ENCODE measurements around the gene CDKN2B-AS1.

CDKN2B-AS1 gene

GRCh38 chr9:22060831-22061383 is 66.3 kb downstream of the CDKN2B-AS1 start:
- Histone ChIP-seq H3K4me1 (ENCODE audit: control insufficient read depth, insufficient read depth, low read length, unreplicated experiment) (no peaks in the 10 kb centered on the region), H3K4me3 (ENCODE audit: low read depth, low read length) (no peak overlapping the region), H3K79me2 (ENCODE audit: control insufficient read depth, insufficient read depth, low read length, unreplicated experiment) (no peaks in the 10 kb centered on the region), H3K27me3 (ENCODE audit: insufficient read depth, low read length) (no peaks in the 10 kb centered on the region), H2AFZ (ENCODE audit: low read length, unreplicated experiment) (no peak overlapping the region), H3K27ac (ENCODE audit: low read depth, low read length) (no peak overlapping the region), H3K36me3 (ENCODE audit: insufficient read depth, low read length) (peaks cover 13% of the 10 kb centered on the region)

- no peak overlapping the region for H3K4me3 ChIP-seq (ENCODE audit: low read depth, low read length)
- H3K27me3 ChIP-seq (ENCODE audit: insufficient read depth, low read length): no peaks in the 10 kb centered on the region
- no peak overlapping the region for H3K27ac ChIP-seq (ENCODE audit: low read depth, low read length)
- no peaks in the 10 kb centered on the region; the same call in 1 of the 2 replicates for H3K36me3 ChIP-seq (ENCODE audit: insufficient read depth, low read length)
- H3K79me2 ChIP-seq (ENCODE audit: control insufficient read depth, insufficient read depth, low read length, unreplicated experiment): no peaks in the 10 kb centered on the region
- H3K4me1 ChIP-seq (ENCODE audit: control insufficient read depth, insufficient read depth, low read length, unreplicated experiment): no peaks in the 10 kb centered on the region
- H2AFZ ChIP-seq (ENCODE audit: low read length, unreplicated experiment): no peak overlapping the region
Observed at GRCh38 chr9:22064957-22065356, 70.4 kb downstream of the CDKN2B-AS1 start.

- no peak overlapping the region for H3K27ac ChIP-seq (ENCODE audit: low read depth, low read length)
- no peaks in the 10 kb centered on the region; the same call in 1 of the 2 replicates for H3K36me3 ChIP-seq (ENCODE audit: insufficient read depth, low read length)
- no peaks in the 10 kb centered on the region for H3K4me1 ChIP-seq (ENCODE audit: control insufficient read depth, insufficient read depth, low read length, unreplicated experiment)
- no peaks in the 10 kb centered on the region for H3K27me3 ChIP-seq (ENCODE audit: insufficient read depth, low read length)
- H2AFZ ChIP-seq (ENCODE audit: low read length, unreplicated experiment): no peak overlapping the region
- H3K79me2 ChIP-seq (ENCODE audit: control insufficient read depth, insufficient read depth, low read length, unreplicated experiment): no peaks in the 10 kb centered on the region
- no peak overlapping the region for H3K4me3 ChIP-seq (ENCODE audit: low read depth, low read length)
Observed at GRCh38 chr9:22065431-22066200, 71.0 kb downstream of the CDKN2B-AS1 start.

DNA sequence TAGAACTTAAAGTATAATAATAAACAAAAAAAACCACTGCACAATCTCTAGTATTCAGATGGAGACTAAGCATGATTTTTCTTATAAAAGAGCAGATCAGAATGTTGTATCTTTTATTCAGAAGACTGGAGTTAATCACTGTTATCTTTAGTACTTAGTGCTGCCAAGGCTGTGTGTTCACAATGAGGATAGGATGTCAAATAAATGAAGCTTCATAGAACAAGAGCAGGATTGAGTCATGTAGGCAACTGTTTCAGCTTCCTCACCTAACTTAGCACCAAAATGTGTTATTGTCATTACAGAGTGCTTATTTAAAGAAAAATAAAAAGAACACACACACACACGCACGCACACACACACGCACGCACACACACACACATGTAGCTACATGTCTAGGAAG is 72.6 kb downstream of the CDKN2B-AS1 start:
- H3K79me2 ChIP-seq (ENCODE audit: control insufficient read depth, insufficient read depth, low read length, unreplicated experiment): no peaks in the 10 kb centered on the region
- H3K4me3 ChIP-seq (ENCODE audit: low read depth, low read length): no peak overlapping the region
- H3K27ac ChIP-seq (ENCODE audit: low read depth, low read length): no peak overlapping the region
- no peaks in the 10 kb centered on the region for H3K27me3 ChIP-seq (ENCODE audit: insufficient read depth, low read length)
- H2AFZ ChIP-seq (ENCODE audit: low read length, unreplicated experiment): no peak overlapping the region
- no peaks in the 10 kb centered on the region; the same call in 1 of the 2 replicates for H3K36me3 ChIP-seq (ENCODE audit: insufficient read depth, low read length)
- no peaks in the 10 kb centered on the region for H3K4me1 ChIP-seq (ENCODE audit: control insufficient read depth, insufficient read depth, low read length, unreplicated experiment)

GRCh38 chr9:22068369-22068768 is 73.8 kb downstream of the CDKN2B-AS1 start:
- Histone ChIP-seq H3K79me2 (ENCODE audit: control insufficient read depth, insufficient read depth, low read length, unreplicated experiment) (no peaks in the 10 kb centered on the region), H3K36me3 (ENCODE audit: insufficient read depth, low read length) (no peaks in the 10 kb centered on the region; the same call in 1 of the 2 replicates), H2AFZ (ENCODE audit: low read length, unreplicated experiment) (no peak overlapping the region), H3K4me1 (ENCODE audit: control insufficient read depth, insufficient read depth, low read length, unreplicated experiment) (no peaks in the 10 kb centered on the region), H3K4me3 (ENCODE audit: low read depth, low read length) (no peak overlapping the region), H3K27ac (ENCODE audit: low read depth, low read length) (no peak overlapping the region), H3K27me3 (ENCODE audit: insufficient read depth, low read length) (no peaks in the 10 kb centered on the region)

DNA sequence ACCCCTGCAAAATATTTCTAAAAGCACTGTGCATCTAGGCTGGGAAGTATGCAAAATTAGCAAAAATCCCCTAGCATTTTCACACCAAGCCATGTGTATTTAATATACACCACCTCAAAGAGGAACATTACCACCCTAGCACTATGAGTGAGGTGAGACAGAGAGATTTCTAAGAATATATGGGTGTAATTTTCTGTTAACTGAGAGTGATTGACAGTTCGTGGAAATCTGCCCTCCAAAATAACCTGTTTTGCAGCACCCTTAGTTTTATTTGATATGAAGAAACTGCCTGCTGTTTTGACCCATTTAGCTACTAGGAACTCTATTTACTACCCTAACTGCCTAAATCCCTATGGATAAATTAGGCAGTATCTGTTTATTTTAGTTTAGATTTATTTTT is 78.8 kb downstream of the CDKN2B-AS1 start:
- H2AFZ ChIP-seq (ENCODE audit: low read length, unreplicated experiment): no peak overlapping the region

DNA sequence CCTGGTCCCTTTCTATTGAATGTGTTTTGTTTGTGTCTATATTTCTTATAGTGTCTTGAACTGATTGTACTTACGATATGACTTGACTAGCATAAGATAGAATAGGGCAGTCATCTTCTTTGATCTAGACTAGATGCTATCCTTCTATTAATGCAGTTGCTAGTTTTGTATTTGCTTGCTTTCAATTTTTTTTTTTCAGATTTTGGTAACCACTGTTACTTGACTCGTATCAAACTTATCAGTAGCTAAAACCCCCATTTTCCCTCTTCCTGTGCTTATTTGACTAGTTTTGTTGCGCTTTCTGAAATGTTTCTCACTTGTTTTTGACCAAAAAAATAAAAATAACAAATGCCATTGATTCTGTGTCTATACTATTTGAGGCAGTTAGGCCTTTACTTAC is 83.5 kb downstream of the CDKN2B-AS1 start:
- Histone ChIP-seq H2AFZ (ENCODE audit: low read length, unreplicated experiment) (no peak overlapping the region), H3K4me1 (ENCODE audit: control insufficient read depth, insufficient read depth, low read length, unreplicated experiment) (peaks cover 12% of the 10 kb centered on the region), H3K27ac (ENCODE audit: low read depth, low read length) (no peak overlapping the region)

More for the DNA sequence above, 78.8 kb downstream of the CDKN2B-AS1 start:
- Histone ChIP-seq H3K79me2 (ENCODE audit: control insufficient read depth, insufficient read depth, low read length, unreplicated experiment) (no peaks in the 10 kb centered on the region), H3K27me3 (ENCODE audit: insufficient read depth, low read length) (no peaks in the 10 kb centered on the region), H3K4me1 (ENCODE audit: control insufficient read depth, insufficient read depth, low read length, unreplicated experiment) (no peaks in the 10 kb centered on the region), H3K4me3 (ENCODE audit: low read depth, low read length) (no peak overlapping the region), H3K36me3 (ENCODE audit: insufficient read depth, low read length) (no peaks in the 10 kb centered on the region; the same call in 1 of the 2 replicates), H3K27ac (ENCODE audit: low read depth, low read length) (no peak overlapping the region)

DNA sequence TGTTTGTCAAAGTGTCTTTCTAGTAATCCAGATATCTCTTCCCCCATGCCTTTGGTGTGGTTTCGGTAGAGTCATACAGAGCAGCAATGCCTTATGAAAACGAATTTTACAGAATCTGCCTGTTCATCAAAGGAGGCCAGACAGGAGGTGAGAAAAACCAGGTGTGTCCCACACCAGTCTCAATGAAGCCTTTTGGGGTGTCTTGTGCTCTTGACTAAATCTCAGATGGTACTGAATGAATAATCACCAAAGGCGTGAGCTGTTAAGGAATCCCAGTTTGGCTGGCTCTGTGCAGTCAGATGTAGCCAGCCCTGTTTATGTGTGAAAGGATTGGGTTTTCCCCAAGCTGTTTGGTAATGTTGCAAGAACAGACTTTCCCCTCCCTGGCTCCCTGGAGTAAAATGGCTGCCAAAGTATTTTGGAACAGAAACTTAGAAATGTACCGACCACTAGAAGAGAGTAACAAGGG is 85.3 kb downstream of the CDKN2B-AS1 start:
- Histone ChIP-seq H3K36me3 (ENCODE audit: insufficient read depth, low read length) (no peaks in the 10 kb centered on the region; the same call in 1 of the 2 replicates), H3K27ac (ENCODE audit: low read depth, low read length) (peak overlapping the region; percentile 53), H2AFZ (ENCODE audit: low read length, unreplicated experiment) (peak overlapping the region; percentile 44), H3K79me2 (ENCODE audit: control insufficient read depth, insufficient read depth, low read length, unreplicated experiment) (no peaks in the 10 kb centered on the region), H3K4me3 (ENCODE audit: low read depth, low read length) (no peak overlapping the region), H3K4me1 (ENCODE audit: control insufficient read depth, insufficient read depth, low read length, unreplicated experiment) (peaks cover 28% of the 10 kb centered on the region), H3K27me3 (ENCODE audit: insufficient read depth, low read length) (no peaks in the 10 kb centered on the region)

More for the DNA sequence above, 83.5 kb downstream of the CDKN2B-AS1 start:
- Histone ChIP-seq H3K36me3 (ENCODE audit: insufficient read depth, low read length) (no peaks in the 10 kb centered on the region; the same call in 1 of the 2 replicates), H3K27me3 (ENCODE audit: insufficient read depth, low read length) (no peaks in the 10 kb centered on the region), H3K4me3 (ENCODE audit: low read depth, low read length) (no peak overlapping the region), H3K79me2 (ENCODE audit: control insufficient read depth, insufficient read depth, low read length, unreplicated experiment) (no peaks in the 10 kb centered on the region)

DNA sequence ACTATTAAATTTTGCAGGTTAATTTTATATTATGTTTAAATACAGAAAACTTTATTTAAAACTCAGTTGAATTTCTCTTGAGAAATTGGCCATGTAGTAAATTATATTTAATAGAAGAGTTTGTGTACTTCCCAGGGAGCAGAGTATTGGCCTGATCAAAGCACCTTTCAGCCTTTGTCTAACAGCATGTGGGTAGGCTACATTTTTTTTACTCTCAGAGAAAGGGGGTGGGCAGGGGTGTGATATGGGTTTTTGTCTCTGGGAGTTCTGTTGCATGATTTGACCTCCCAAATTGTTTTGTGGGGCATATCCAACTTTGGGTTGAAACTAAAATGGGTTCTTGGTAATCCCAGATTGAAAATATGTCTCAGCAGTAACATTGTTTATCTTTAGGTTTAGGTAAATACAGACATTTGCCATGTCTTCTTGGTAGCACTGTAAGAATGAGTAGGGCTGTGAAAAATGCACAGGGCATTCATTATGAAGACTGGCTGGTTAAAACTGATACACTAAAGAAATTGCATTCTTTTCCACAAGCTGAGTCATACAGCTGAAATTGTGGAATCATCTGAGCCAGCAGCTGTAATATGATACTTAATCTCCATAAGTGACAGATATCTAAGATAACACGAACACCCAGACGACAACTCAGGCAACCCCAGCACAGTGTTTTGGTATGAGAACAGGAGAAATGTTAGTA is 89.9 kb downstream of the CDKN2B-AS1 start:
- 0 out of 2 replicates have a peak, but pooled peaks cover 6% of the 10 kb centered on the region for H3K36me3 ChIP-seq (ENCODE audit: insufficient read depth, low read length)
- H3K4me1 ChIP-seq (ENCODE audit: control insufficient read depth, insufficient read depth, low read length, unreplicated experiment): peaks cover 31% of the 10 kb centered on the region
- H3K79me2 ChIP-seq (ENCODE audit: control insufficient read depth, insufficient read depth, low read length, unreplicated experiment): no peaks in the 10 kb centered on the region
- H2AFZ ChIP-seq (ENCODE audit: low read length, unreplicated experiment): no peak overlapping the region
- no peaks in the 10 kb centered on the region for H3K27me3 ChIP-seq (ENCODE audit: insufficient read depth, low read length)
- peak overlapping the region; percentile 39; the same call in 1 of the 2 replicates for H3K4me3 ChIP-seq (ENCODE audit: low read depth, low read length)
- peak overlapping the region; percentile 89 for H3K27ac ChIP-seq (ENCODE audit: low read depth, low read length)

DNA sequence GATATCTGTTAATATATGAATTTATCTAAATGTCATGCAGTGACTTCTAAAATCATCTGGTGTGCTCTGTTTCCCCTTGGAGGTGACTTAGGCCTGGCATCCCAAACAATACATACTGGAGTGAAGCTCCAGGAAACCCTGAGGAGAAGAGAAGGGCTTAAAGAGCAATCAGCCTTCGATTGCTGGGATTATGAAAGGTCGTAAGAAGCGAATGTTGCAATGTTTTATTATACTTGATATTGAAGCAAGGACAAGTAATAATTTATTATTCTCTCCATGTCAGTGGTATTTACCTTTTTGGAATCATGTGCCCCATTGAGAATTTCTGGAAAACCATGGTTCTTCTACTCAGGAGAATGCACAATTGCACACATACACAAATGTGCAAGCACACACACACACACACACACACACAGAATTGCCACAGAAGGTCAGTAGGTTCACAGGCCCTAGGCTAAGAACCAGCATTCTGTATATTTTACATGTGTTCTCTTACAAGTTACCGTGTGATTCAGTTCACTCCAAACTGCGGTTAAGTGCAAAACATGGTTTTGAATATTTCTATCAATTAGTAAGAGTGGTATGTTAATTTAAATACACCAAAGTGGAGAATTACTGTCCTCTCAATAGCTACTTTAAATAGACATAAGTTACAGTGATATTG is 93.6 kb downstream of the CDKN2B-AS1 start:
- Histone ChIP-seq H3K4me1 (ENCODE audit: control insufficient read depth, insufficient read depth, low read length, unreplicated experiment) (peaks cover 20% of the 10 kb centered on the region), H3K36me3 (ENCODE audit: insufficient read depth, low read length) (0 out of 2 replicates have a peak, but pooled peaks cover 6% of the 10 kb centered on the region), H3K27me3 (ENCODE audit: insufficient read depth, low read length) (no peaks in the 10 kb centered on the region), H3K4me3 (ENCODE audit: low read depth, low read length) (no peak overlapping the region), H3K79me2 (ENCODE audit: control insufficient read depth, insufficient read depth, low read length, unreplicated experiment) (no peaks in the 10 kb centered on the region), H3K27ac (ENCODE audit: low read depth, low read length) (no peak overlapping the region), H2AFZ (ENCODE audit: low read length, unreplicated experiment) (no peak overlapping the region)
